Body of pancreas (tissue), 4 donors: ENCODE results near the gene PLAU.

Experiments
- CTCF ChIP-seq, 7 experiments: fragments of 450-650 bp in 4 of 7; fragments of 200-600 bp in 3 of 7; sonication (generic) in 3 of 7; IDR thresholded peaks; one replicate each; pipeline ENCODE4 v1.5.1; 2016 to 2019; ENCODE audit warnings: antibody characterized with exemption in 7 of 7
- POLR2A ChIP-seq, 3 donors: fragments of 450-650 bp; IDR thresholded peaks; one replicate each; pipeline ENCODE4 v1.6.1; 2016; ENCODE audit warnings: antibody characterized with exemption in 3 of 3, mild to moderate bottlenecking in 2 of 3

- TF ChIP-seq CTCF (IDR thresholded peaks at IDR 0.05) (no peak), POLR2A (IDR thresholded peaks at IDR 0.05) (no peak)
These were observed 21.9 kb upstream of the PLAU start for GRCh38 chr10:73889014-73889413.
